ENCODE results near the gene SSRP1. TPM values are rescaled to one million over a fixed set of nuclear protein-coding genes. Genes with fewer than 3 reads are reported as not detected.

SSRP1 gene
- total RNA-seq, 1 experiment from 2014 or later: 399 TPM

- Histone ChIP-seq H3K27me3 (replicated peaks; ENCODE audit: insufficient read depth, low read depth, low read length, poor library complexity) (no peaks in the 10 kb centered on the region), H3K4me1 (ENCODE audit: insufficient read depth, low read length, poor library complexity, severe bottlenecking) (no peaks in the 10 kb centered on the region), H3K9me3 (ENCODE audit: low read depth, low read length, poor library complexity, severe bottlenecking) (no peaks in the 10 kb centered on the region), H3K4me3 (ENCODE audit: low read depth, low read length, poor library complexity, severe bottlenecking) (no peak overlapping the region), H3K36me3 (ENCODE audit: insufficient read depth, low read length, poor library complexity, severe bottlenecking) (no peaks in the 10 kb centered on the region), H3K27ac (ENCODE audit: low read depth, low read length, poor library complexity, severe bottlenecking) (no peak overlapping the region)
- TF ChIP-seq EZH2 (IDR thresholded peaks at IDR 0.05; ENCODE audit: borderline replicate concordance, low read depth, low read length, poor library complexity, severe bottlenecking): no peak
- TF ChIP-seq, protein P1, sequence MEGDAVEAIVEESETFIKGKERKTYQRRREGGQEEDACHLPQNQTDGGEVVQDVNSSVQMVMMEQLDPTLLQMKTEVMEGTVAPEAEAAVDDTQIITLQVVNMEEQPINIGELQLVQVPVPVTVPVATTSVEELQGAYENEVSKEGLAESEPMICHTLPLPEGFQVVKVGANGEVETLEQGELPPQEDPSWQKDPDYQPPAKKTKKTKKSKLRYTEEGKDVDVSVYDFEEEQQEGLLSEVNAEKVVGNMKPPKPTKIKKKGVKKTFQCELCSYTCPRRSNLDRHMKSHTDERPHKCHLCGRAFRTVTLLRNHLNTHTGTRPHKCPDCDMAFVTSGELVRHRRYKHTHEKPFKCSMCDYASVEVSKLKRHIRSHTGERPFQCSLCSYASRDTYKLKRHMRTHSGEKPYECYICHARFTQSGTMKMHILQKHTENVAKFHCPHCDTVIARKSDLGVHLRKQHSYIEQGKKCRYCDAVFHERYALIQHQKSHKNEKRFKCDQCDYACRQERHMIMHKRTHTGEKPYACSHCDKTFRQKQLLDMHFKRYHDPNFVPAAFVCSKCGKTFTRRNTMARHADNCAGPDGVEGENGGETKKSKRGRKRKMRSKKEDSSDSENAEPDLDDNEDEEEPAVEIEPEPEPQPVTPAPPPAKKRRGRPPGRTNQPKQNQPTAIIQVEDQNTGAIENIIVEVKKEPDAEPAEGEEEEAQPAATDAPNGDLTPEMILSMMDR (conservative IDR thresholded peaks at IDR 0.05; ENCODE audit: low read depth, low read length): no peak
- ChIA-PET CTCF (interaction anchor here (0.9 kb wide), 1 partner anchor 12 kb away, joined by 3 read pairs; no protein-coding TSS in a partner anchor), POLR2A (ENCODE audit: low non-redundant PET) (no interaction called here)
- no TSS peak for BruUV-seq (replicated peaks)
- no peak for DNase-seq (ENCODE audit: low spot score)
- intact Hi-C loops (cut with micrococcal nuclease; ENCODE audit: unreplicated experiment): no loop called here
Measured at GRCh38 chr11:57357310-57357709, 21.6 kb upstream of the SSRP1 start.

GRCh38 chr11:57356268-57356667 is 20.6 kb upstream of the SSRP1 start:
- BruUV-seq (replicated peaks): no TSS peak
- peaks cover 5% of the 10 kb centered on the region for H3K9me3 ChIP-seq (ENCODE audit: low read depth, low read length, poor library complexity, severe bottlenecking)
- H3K4me1 ChIP-seq (ENCODE audit: insufficient read depth, low read length, poor library complexity, severe bottlenecking): no peaks in the 10 kb centered on the region
- no peak for TF ChIP-seq EZH2 (IDR thresholded peaks at IDR 0.05; ENCODE audit: borderline replicate concordance, low read depth, low read length, poor library complexity, severe bottlenecking)
- TF ChIP-seq, protein P1 (conservative IDR thresholded peaks at IDR 0.05; ENCODE audit: low read depth, low read length): no peak
- ChIA-PET CTCF (no interaction called here), POLR2A (ENCODE audit: low non-redundant PET) (no interaction called here)
- H3K4me3 ChIP-seq (ENCODE audit: low read depth, low read length, poor library complexity, severe bottlenecking): no peak overlapping the region
- intact Hi-C loops (cut with micrococcal nuclease; ENCODE audit: unreplicated experiment): no loop called here
- no peaks in the 10 kb centered on the region for H3K27me3 ChIP-seq (replicated peaks; ENCODE audit: insufficient read depth, low read depth, low read length, poor library complexity)
- no peak overlapping the region for H3K27ac ChIP-seq (ENCODE audit: low read depth, low read length, poor library complexity, severe bottlenecking)
- DNase-seq (ENCODE audit: low spot score): no peak
- H3K36me3 ChIP-seq (ENCODE audit: insufficient read depth, low read length, poor library complexity, severe bottlenecking): no peaks in the 10 kb centered on the region

GRCh38 chr11:57354699-57355098 is 19.0 kb upstream of the SSRP1 start:
- peaks cover 7% of the 10 kb centered on the region for H3K9me3 ChIP-seq (ENCODE audit: low read depth, low read length, poor library complexity, severe bottlenecking)
- H3K27ac ChIP-seq (ENCODE audit: low read depth, low read length, poor library complexity, severe bottlenecking): no peak overlapping the region
- POLR2A ChIA-PET (ENCODE audit: low non-redundant PET): no interaction called here
- no peak overlapping the region for H3K4me3 ChIP-seq (ENCODE audit: low read depth, low read length, poor library complexity, severe bottlenecking)
- CTCF ChIA-PET: no interaction called here
- no TSS peak for BruUV-seq (replicated peaks)
- DNase-seq (ENCODE audit: low spot score): no peak
- intact Hi-C loops (cut with micrococcal nuclease; ENCODE audit: unreplicated experiment): no loop called here
- no peaks in the 10 kb centered on the region for H3K27me3 ChIP-seq (replicated peaks; ENCODE audit: insufficient read depth, low read depth, low read length, poor library complexity)
- no peaks in the 10 kb centered on the region for H3K4me1 ChIP-seq (ENCODE audit: insufficient read depth, low read length, poor library complexity, severe bottlenecking)
- TF ChIP-seq, protein P1 (conservative IDR thresholded peaks at IDR 0.05; ENCODE audit: low read depth, low read length): no peak
- TF ChIP-seq EZH2 (IDR thresholded peaks at IDR 0.05; ENCODE audit: borderline replicate concordance, low read depth, low read length, poor library complexity, severe bottlenecking): no peak
- no peaks in the 10 kb centered on the region for H3K36me3 ChIP-seq (ENCODE audit: insufficient read depth, low read length, poor library complexity, severe bottlenecking)

All from A673 (cell line).